Mesothelial cell of epicardium (in vitro differentiated cells): ENCODE results near the gene ADCY10. TPM values are rescaled to one million over a fixed set of nuclear protein-coding genes. Genes with fewer than 3 reads are reported as not detected.

Source experiments
- DNase-seq, 2 experiments: peaks; one replicate each; pipeline ENCODE4 v3.0.0; 2021; ENCODE audit warnings: low spot score in 2 of 2; ENCODE audit not compliant: unreplicated experiment in 2 of 2
- H3K27ac Mint-ChIP-seq: 2 replicates; pipeline ENCODE4 v1.8.0; 2021; ENCODE audit warnings: mixed read lengths
- H3K27me3 Mint-ChIP-seq: 2 replicates; pipeline ENCODE4 v1.8.0; 2021; ENCODE audit warnings: low read depth, mixed read lengths
- H3K36me3 Mint-ChIP-seq: 2 replicates; pipeline ENCODE4 v1.8.0; 2021; ENCODE audit warnings: mixed read lengths
- H3K4me1 Mint-ChIP-seq: 2 replicates; pipeline ENCODE4 v1.8.0; 2021; ENCODE audit warnings: mixed read lengths
- H3K4me3 Mint-ChIP-seq: 2 replicates; pipeline ENCODE4 v1.8.0; 2021; ENCODE audit warnings: mild to moderate bottlenecking, moderate library complexity, mixed read lengths
- H3K9me3 Mint-ChIP-seq: 2 replicates; pipeline ENCODE4 v1.8.0; 2021; ENCODE audit warnings: mixed read lengths
- total RNA-seq: library from RNA; stranded (reverse); gene quantifications from 3 replicates; pipeline ENCODE4 v1.2.1, GENCODE V29; 2021
- TF ChIP-seq, protein P1 (sequence below): fragments of 200-600 bp; sonication (generic); IDR thresholded peaks from one replicate; pipeline ENCODE4 v1.5.0; 2021; ENCODE audit warnings: antibody characterized with exemption; ENCODE audit not compliant: unreplicated experiment

Gene ADCY10
- total RNA-seq, 1 donor from 2014 or later = 0.04 TPM

GRCh38 chr1:167790117-167790516, 123.8 kb downstream of the ADCY10 start:
- Mint-ChIP-seq H3K27me3 (no peaks in the 10 kb centered on the region), H3K27ac (no peak overlapping the region), H3K4me1 (peaks cover 10% of the 10 kb centered on the region), H3K36me3 (peaks cover 62% of the 10 kb centered on the region), H3K9me3 (no peaks in the 10 kb centered on the region), H3K4me3 (no peak overlapping the region)
- TF ChIP-seq, protein P1, sequence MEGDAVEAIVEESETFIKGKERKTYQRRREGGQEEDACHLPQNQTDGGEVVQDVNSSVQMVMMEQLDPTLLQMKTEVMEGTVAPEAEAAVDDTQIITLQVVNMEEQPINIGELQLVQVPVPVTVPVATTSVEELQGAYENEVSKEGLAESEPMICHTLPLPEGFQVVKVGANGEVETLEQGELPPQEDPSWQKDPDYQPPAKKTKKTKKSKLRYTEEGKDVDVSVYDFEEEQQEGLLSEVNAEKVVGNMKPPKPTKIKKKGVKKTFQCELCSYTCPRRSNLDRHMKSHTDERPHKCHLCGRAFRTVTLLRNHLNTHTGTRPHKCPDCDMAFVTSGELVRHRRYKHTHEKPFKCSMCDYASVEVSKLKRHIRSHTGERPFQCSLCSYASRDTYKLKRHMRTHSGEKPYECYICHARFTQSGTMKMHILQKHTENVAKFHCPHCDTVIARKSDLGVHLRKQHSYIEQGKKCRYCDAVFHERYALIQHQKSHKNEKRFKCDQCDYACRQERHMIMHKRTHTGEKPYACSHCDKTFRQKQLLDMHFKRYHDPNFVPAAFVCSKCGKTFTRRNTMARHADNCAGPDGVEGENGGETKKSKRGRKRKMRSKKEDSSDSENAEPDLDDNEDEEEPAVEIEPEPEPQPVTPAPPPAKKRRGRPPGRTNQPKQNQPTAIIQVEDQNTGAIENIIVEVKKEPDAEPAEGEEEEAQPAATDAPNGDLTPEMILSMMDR = no peak
- no peak for DNase-seq

DNA sequence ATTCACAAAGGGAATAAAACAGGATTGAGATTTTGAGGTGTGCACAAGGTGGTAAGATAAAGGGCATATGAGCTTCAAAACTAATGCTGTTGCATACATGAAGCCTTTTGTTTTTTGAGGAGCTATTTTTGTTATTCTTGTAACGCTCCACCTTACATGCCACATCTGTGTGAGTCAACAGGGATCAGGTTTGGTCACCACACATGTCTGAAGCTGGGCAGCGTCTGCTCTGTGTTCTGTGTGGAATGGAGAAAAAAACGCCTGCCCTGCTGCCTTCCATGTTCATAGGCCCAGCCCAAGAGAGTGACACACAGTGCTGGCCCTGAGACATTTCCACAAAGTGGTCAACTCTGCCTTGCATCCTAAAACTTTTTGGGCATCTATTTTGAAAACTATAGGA, 124.4 kb downstream of the ADCY10 start:
- DNase-seq = no peak
- no peaks in the 10 kb centered on the region for H3K27me3 Mint-ChIP-seq
- peaks cover 64% of the 10 kb centered on the region for H3K36me3 Mint-ChIP-seq
- no peak overlapping the region for H3K4me3 Mint-ChIP-seq
- H3K4me1 Mint-ChIP-seq = peaks cover 10% of the 10 kb centered on the region
- H3K27ac Mint-ChIP-seq = no peak overlapping the region
- no peaks in the 10 kb centered on the region for H3K9me3 Mint-ChIP-seq
- TF ChIP-seq, protein P1 = no peak

DNA sequence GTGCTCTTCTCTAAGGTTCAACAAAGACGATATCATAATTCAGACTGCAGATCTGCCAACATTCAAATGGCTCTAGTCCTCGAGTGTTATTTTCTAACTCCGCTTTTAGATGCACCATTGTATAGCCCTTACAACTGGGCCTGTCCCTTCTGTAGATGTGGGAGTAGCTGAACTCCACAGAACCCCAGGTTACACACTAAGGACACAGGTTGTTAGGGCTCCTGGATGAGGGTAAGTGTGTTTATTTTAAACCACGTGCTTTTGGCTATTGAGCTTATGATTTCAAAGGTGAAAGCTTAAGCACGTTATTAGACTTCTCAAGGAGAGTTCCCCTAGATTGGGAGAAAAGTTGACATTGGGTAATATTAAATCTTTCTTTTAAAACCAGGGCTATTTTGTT, 127.4 kb downstream of the ADCY10 start:
- DNase-seq = no peak
- H3K4me1 Mint-ChIP-seq = peaks cover 3% of the 10 kb centered on the region
- peaks cover 65% of the 10 kb centered on the region for H3K36me3 Mint-ChIP-seq
- peaks cover 6% of the 10 kb centered on the region for H3K9me3 Mint-ChIP-seq
- H3K4me3 Mint-ChIP-seq = no peak overlapping the region
- TF ChIP-seq, protein P1 = no peak
- no peak overlapping the region for H3K27ac Mint-ChIP-seq
- no peaks in the 10 kb centered on the region for H3K27me3 Mint-ChIP-seq

- no peak overlapping the region for H3K27ac Mint-ChIP-seq
Measured at GRCh38 chr1:167784876-167785550, 128.9 kb downstream of the ADCY10 start.

DNA sequence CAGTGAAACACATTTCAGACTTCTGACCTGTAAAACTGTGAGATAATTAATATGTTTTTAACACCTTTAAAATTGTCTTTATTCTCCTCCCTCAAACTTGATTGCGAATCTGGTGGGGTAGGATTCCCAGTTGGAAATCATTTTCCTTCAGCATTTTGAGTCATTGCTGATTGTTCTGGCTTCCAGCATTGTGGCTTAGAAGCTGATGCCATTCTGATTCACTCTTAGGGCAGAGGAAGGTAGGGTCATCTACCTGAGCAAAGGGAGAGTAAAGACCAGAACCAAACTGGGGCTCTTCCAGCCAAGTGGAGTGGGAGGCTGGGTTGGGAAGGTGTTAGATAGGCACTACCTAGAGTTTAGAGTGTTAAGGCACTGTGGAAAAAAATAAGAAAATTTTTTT, 131.0 kb downstream of the ADCY10 start:
- no peaks in the 10 kb centered on the region for H3K27me3 Mint-ChIP-seq
- H3K4me1 Mint-ChIP-seq = no peaks in the 10 kb centered on the region
- TF ChIP-seq, protein P1 = no peak
- peaks cover 71% of the 10 kb centered on the region for H3K36me3 Mint-ChIP-seq
- H3K9me3 Mint-ChIP-seq = peaks cover 34% of the 10 kb centered on the region
- H3K27ac Mint-ChIP-seq = no peak overlapping the region
- no peak overlapping the region for H3K4me3 Mint-ChIP-seq
- DNase-seq = no peak

More at GRCh38 chr1:167784876-167785550, 128.9 kb downstream of the ADCY10 start:
- TF ChIP-seq, protein P1 = no peak
- DNase-seq = no peak
- H3K4me1 Mint-ChIP-seq = no peaks in the 10 kb centered on the region
- H3K36me3 Mint-ChIP-seq = peaks cover 69% of the 10 kb centered on the region
- H3K9me3 Mint-ChIP-seq = peaks cover 21% of the 10 kb centered on the region
- no peak overlapping the region for H3K4me3 Mint-ChIP-seq
- H3K27me3 Mint-ChIP-seq = no peaks in the 10 kb centered on the region
